GM21576 (cell line): ENCODE results near the gene ST7L.

Experiments used
- ATAC-seq: cut with Tn5 transposase; IDR thresholded peaks from one replicate; pipeline ENCODE4 v1.9.1; 2021; ENCODE audit warnings: mild to moderate bottlenecking, moderate library complexity; ENCODE audit not compliant: unreplicated experiment

Gene ST7L

DNA sequence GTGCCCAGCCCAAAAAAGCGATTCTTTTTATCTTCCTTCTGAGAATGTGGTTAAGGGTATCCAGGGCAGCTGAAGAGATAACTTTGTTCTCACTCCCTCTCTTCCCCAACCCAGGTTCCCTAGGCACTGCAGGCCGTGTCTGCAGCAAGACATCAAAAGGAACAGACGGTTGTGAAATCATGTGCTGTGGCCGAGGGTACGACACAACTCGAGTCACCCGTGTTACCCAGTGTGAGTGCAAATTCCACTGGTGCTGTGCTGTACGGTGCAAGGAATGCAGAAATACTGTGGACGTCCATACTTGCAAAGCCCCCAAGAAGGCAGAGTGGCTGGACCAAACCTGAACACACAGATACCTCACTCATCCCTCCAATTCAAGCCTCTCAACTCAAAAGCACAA, 98.8 kb downstream of the ST7L start:
- no peak for ATAC-seq

DNA sequence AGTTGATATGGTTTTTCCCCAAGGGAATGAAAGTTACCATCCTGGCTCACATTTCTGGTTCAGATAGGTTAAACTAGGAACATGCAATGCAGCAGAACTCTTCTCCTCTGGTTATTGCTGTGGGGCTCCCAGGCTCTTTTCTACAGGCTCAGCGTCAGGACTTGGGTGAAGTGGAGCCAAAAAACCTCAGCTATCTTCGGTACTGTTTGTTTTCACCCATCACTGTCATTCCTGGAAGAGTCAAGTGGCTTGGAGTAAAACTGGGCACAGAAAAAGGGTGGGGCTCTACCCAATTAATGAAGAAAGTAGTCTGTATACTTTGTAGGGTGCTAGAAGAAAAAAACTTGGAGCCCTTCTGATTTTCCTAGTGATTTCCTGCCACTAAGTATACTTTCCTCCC, 100.8 kb downstream of the ST7L start:
- no peak for ATAC-seq

DNA sequence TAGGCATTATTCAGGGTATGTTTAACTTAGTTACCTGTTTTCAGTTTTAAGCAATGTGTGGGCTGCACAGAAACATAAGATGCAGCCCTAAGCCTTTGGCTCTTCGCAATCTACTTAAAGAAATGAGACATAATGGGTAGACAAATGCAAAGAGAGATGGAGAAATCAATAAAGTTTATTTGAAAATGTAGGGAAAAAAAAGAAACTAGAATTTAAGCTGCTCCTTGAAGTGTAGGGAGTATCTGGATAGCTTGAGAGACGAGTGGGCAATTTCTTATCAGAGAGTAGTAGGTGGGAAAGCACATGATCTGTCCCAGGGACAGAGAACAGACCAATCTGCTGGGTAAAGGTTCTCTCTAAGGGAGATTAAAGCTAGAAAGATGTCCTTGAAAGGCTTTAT, 101.3 kb downstream of the ST7L start:
- ATAC-seq, result no peak

DNA sequence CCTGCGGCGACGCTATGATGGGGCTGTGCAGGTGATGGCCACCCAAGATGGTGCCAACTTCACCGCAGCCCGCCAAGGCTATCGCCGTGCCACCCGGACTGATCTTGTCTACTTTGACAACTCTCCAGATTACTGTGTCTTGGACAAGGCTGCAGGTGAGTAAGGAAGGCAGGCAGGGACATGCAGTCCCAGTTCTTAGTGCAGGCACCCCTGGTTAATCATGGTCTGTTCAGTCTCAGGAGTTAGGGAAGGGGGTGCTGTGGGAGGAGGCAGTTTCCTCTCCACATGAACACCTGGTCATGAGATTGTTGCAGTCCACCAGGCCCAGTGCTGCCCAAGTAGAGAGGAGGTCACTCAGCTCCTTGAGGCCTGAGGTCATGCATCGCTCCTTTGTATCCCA, 101.7 kb downstream of the ST7L start:
- no peak for ATAC-seq

DNA sequence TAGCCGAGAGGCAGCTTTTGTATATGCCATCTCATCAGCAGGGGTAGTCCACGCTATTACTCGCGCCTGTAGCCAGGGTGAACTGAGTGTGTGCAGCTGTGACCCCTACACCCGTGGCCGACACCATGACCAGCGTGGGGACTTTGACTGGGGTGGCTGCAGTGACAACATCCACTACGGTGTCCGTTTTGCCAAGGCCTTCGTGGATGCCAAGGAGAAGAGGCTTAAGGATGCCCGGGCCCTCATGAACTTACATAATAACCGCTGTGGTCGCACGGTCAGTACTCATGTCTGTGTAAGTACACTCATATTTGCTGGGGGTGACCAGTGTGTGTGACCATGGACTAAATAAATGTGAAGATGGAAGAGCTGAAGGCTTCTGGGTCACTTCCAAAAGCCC, 102.8 kb downstream of the ST7L start:
- ATAC-seq, result no peak

DNA sequence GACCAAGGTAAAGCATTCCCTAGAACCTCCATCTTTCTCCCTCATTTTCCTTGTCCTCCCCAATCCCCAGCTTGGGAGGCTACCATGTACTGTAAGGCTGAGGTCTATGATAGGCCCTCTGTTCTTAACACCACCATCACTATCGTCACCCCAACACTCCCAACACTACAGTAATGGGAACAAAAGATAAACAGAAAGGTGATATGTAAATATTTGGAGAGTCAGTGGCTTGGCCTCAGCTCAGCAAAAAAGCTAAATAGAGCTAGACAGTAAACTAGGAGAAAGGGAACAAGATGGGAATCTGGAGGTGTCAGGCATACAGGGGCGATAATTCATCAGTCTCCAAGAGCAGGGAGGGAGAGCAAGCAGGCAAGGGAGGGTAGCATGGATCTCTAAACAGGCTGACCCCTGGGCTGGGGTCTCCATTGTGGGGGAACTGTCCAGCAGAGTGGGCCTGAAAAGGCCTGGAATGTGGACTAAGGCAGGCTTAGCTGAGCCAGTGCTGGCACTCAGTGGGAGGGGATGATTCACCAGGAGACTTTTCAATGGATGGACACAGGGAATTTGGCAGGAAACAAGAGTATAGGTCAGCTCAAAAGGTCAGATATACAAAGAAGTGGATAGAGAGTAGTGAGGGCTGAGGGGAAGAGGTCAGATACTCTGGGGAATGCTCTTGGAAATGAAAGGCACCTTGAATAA, 103.5 kb downstream of the ST7L start:
- no peak for ATAC-seq

DNA sequence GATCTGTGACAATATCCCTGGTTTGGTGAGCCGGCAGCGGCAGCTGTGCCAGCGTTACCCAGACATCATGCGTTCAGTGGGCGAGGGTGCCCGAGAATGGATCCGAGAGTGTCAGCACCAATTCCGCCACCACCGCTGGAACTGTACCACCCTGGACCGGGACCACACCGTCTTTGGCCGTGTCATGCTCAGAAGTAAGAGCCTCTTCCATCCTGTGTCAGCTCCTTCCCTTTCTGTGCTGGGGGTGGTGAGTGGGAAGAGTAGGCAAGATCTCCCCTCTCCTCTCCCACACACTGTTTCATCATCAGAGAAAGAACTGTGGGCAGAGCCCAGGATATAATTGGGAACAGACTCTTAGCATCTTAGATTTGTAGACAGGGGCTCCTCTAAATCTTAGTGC, 104.0 kb downstream of the ST7L start:
- no peak for ATAC-seq

DNA sequence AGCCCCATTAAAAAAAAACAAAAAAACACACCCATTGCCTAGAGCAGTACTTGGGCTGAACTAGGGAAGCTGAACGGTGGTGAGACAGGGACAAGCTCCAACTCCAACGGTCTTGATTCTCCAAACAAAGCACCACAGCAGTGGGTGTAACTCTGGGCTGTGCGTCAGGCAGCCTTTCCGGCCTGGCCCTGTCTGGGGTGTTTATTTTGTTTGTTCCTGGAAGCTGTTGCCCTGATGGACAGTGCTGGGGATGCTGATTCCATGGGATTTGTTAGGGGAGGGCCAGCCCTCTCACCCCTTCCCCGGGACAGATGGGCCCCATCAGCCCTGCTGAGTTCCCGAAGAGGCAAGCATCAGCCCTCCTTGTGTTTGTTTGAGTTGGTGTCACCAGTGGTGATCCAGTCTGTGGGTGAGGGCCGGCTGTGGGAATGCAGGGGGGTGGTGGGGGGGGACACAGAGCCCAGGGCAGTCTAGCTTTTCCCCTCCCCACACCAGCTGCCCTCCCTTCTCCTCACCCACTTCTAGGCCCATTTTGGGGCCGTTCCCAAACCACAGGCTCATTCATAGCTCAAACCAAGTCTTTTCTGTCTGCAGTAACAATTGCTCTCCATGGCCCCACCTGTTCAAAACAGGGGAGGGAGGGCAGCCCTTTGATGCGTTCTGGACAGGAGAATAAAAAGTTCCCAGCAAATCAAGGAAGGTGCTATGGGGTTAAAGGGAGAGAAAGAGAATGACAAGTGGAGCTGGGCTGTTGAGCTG, 105.7 kb downstream of the ST7L start:
- no peak for ATAC-seq

DNA sequence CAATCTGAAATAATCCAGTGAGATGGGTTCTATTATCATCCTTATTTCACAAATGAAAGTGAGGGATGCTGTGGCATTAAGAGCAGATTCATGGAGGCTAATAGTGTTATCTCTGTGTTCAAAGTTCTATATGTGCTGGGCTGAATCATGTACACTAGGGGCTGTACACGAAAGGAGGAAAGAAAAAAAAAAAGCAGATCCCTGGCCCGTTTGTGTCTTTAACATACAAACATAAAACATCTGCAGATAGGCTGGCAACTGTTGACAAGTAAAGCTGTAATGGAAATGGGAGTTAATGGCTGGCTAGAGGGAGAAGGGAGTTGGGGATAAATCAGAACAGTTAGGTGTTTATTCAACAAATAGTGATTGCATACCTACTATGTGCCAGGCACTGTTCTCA, 107.0 kb downstream of the ST7L start:
- ATAC-seq, result no peak

DNA sequence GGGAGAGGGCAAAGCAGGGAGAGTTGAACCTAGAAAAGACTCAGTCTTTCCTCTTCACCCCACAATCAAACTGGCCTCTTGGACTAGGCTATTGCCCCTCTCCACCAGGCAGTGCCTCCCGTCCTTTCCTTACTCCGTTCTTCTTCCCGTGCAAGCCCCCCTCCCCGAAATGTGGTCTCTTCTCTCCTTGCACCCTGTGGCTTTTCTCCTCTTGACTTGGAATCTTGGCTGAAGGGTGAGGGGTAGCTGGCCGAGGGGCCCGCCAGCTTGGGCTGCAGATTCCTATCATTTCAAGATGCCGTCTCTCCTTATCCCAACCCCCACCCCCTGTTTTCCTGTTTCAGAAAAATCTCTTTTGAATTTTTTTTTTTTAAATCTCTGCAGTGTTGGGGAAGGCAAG, 108.6 kb downstream of the ST7L start:
- no peak for ATAC-seq

DNA sequence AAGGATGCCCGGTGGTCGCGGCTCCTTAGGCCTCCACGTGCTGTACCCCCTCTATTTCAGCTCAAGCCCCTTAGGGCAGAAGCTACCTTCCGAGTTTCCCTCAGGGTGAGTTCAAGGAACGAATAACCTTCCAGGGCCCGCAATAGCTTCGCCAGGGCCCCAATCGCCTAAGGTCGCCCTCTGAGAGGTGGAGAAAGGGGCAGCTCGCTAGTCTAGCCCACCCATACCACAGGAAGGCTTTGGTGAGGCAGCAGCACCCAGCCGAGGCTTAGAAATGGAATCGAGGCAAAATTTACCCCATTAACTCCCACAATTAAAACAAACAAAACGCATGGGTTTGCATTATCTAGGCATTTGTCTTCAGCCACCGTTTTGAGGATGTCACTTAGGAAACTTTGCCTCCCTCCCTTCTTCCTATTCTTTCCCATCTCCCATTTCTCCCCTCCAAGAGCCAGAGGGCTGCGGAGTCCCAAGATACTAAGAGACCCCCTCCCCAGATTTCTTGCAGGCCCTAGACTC, 109.2 kb downstream of the ST7L start:
- ATAC-seq, result no peak

DNA sequence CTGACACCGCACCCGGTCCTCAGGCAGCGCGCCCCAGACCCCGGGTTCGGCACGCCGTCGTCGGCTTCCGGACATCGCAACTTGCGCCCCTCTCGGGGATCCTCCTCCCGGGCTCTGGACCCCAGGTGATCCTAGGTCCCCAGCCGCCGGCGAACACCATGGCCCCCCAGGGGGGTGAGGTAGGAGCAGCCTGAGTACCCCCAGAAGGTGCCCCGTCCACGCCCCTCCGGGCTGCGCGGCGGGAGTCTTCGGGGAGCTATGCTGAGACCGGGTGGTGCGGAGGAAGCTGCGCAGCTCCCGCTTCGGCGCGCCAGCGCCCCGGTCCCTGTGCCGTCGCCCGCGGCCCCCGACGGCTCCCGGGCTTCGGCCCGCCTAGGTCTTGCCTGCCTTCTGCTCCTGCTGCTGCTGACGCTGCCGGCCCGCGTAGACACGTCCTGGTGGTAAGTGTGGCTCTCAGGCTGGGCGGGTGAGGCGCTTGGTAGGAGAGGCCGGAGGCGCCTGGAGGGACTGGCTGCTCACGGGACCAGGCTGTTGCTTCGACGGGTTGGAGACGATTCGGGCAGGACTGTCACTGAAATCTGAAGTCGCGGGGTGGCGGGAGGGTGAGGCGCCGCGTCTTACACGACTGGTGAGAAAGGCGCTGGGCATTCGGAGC, 109.8 kb downstream of the ST7L start:
- no peak for ATAC-seq

DNA sequence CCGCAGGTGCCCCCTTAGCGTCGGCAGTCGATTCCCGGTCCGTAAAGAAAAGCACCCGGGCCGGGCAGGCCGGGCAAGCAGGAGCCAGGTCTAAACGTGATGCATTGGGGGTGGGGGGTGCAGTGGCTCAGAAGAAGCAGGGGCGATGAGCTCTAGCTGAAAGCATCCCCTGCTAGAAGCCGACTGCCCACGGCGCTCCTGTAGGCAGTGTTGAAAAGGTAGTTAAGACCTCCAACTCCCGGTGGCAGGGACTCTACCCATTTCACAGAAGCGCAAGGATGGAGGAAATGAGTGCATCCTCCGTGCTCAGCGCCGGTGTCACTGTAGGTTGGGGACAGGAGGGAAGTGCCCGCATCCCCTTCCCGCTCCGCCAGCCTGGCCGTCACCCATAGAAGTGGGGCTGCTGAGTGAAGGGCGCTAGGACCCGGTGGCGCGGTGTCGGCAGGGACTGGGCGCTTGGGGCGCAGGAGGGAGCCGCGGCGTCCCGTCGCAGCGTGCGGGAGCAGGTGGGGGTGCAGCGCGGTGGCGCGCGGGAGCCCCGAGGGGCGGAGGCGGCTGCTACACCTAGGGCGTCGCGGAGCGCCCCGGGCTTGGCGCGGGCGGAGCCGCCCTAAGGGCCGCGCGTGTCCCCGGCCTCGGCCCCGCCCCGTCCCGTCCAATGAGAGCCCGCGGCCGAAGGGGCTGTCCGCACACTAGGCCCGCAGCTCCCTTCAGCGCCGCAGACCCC, 110.5 kb downstream of the ST7L start, which contains the start of gene WNT2B:
Gene WNT2B (plus strand): TSS at position 688 of the 727 bp plus-strand sequence. CDS start 298 bp downstream, outside the sequence.
- ATAC-seq, result no peak

DNA sequence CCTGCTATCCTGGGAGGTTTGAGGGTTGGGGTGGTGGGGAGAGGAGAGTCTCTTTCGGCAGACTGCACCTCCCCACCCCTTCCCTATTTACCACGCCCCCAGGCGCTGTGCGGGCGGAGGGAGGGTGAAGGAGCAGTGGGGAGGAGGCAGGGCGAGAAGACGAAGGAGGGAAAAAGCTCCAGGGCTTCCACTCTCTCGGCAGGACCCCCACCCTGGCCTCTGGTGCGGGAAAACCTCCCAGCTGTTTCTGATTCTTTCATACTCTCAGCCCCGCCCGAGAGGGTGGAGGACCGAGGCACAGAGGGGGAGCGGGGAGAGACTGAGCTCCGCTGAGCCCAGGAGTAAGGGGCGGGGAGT, 111.0 kb downstream of the ST7L start:
- ATAC-seq, result no peak

DNA sequence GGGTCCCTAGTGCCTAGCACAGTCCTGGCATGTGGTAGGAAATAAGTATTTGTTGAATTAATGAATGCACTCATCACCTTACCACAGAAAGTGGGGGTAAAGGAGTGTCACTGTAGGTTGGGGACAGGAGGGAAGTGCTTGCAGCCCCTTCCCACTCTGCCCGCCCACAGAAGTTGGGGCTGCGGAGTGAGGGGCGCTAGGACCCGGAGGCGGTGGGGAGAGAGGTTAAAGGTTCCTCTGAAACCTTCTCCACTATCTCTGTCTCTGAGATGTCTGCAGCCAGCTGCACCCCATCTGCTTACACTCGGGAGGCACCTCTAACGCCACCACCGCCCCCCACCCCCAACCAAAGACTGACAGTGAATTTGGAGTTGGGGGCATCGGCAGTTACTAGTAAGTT, 111.6 kb downstream of the ST7L start:
- ATAC-seq, result no peak

DNA sequence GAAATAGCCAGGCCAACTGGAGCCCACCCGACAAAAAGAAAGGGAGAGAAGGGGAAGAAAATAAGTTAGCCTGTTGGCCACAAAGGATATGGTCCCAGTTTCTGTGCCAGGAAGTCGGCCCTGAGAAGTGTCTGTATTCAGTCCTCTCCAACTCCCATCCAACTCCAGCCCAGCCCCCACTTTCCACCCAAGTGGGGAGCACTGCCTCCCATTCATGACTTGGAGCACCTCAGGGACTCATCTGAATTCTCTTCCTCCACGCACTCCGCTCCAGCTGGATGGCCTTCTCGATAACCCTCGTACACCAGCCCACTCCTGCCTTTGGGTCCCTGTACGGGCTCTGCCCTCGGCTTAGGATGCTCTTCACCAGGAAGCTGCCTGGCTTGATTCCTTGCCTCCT, 112.2 kb downstream of the ST7L start:
- no peak for ATAC-seq

DNA sequence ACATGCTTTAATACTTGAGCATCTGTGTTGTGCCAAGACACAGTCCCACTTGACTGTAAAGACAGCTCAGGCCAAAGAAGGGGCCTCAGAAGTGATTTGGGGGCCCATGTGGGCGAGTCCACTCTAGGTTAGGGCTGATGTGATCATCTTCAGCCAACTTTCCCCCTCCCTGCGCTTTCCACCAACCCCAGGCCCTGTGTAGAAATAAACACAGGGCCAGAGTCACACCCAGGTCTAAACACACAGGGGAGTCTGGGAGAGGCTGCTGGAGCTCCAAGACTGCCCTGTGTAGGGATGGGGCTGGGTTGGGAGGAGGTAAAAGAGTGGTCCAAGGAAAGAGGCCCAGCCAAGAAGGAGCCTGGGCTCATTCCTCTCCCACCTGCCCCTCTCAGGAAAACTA, 112.6 kb downstream of the ST7L start:
- ATAC-seq, result no peak

DNA sequence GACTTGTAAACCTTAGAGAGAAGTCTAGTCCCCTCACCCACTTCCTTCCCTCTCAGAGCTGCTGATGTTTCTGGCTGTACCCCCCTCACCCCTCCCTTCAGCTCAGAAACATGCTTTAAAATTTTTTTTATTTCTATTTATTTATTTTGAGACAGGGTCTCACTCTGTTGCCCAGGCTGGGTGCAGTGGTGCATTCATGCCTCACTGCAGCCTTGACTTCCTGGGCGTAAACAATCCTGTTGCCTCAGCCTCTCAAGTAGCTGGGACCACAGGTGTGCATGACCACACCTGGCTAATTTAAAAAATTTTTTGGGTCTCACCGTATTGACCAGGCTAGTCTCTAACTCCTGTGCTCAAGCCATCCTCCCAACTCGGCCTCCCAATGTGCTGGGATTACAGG, 113.1 kb downstream of the ST7L start:
- no peak for ATAC-seq

DNA sequence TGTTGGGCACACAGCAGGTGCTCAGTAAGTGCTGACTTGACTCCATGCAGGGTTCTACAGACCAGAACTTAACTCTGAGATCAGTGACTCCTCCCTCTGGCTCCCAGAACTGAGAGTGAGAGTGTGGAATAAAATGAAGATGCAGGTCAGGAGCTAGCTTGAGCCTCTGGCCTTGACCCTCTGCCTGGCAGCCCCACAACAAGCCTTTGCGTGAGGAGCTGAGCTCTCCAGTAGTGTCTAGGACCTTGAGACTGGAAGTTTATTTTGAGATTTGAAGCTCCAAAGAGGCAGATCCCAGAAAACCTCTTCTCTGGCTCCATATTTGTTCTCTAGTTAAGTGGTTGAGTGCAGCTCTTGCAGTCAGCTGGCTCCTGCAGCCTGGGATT, 113.5 kb downstream of the ST7L start:
- ATAC-seq, result no peak

DNA sequence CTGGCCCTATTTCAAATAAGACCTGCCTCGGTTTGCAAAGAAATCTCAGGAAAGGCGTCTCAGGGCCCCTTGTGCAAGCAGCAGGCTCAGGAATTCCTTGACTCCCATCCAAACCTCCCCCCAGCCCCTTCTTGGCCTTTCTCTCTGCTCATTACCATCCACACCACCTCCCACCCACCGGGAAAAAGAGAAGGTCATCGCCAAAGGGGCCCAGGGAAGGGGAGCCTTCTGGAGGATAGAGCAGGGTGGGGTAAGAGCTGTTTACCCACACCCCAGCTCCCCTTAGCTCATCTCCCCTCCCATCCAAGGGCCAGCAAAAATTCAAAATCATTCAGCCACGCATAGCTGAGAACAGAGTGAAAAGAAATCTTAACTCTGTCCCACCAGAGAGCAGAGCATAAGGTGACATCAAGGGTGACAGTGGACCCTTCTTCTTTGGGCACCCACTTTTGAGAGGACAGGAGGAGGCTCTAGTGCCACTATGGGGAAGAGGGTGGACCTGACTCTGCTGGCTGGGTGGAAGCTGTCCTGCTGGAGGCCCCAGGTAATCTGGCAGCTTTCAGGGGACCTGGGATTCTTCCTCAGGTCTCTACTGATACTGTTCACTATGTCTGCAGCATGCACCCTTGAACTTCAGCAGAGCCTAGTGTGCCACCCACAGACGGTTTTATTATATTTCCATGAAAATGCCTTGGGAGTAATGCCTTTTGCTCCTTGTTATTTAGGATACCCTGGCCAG, 114.1 kb downstream of the ST7L start:
- no peak for ATAC-seq
